Osteocyte (in vitro differentiated cells): ENCODE measurements around the gene HAVCR1. TPM values are rescaled to one million over a fixed set of nuclear protein-coding genes. Genes with fewer than 3 reads are reported as not detected.
"Not testable (repeated sequence)": the region's sequence is repeated elsewhere in the genome, so short reads cannot be mapped to it uniquely, and the experiment has no call there.

Experiments
- DNase-seq: peaks from one replicate; pipeline ENCODE4 v3.0.0; 2021; ENCODE audit warnings: mixed read lengths; ENCODE audit not compliant: unreplicated experiment; ENCODE audit errors: extremely low spot score
- H3K27ac Mint-ChIP-seq: one replicate; pipeline ENCODE4 v1.8.0; 2021; ENCODE audit warnings: mild to moderate bottlenecking, mixed read lengths; ENCODE audit not compliant: unreplicated experiment
- H3K27me3 Mint-ChIP-seq: one replicate; pipeline ENCODE4 v1.8.0; 2021; ENCODE audit warnings: mixed read lengths; ENCODE audit not compliant: unreplicated experiment
- H3K36me3 Mint-ChIP-seq: one replicate; pipeline ENCODE4 v1.8.0; 2021; ENCODE audit warnings: mixed read lengths; ENCODE audit not compliant: unreplicated experiment
- H3K4me1 Mint-ChIP-seq: one replicate; pipeline ENCODE4 v1.8.0; 2021; ENCODE audit warnings: mixed read lengths; ENCODE audit not compliant: unreplicated experiment
- H3K4me3 Mint-ChIP-seq: one replicate; pipeline ENCODE4 v1.8.0; 2021; ENCODE audit warnings: mild to moderate bottlenecking, moderate library complexity, mixed read lengths; ENCODE audit not compliant: unreplicated experiment
- H3K9me3 Mint-ChIP-seq: one replicate; pipeline ENCODE4 v1.8.0; 2021; ENCODE audit warnings: mixed read lengths; ENCODE audit not compliant: unreplicated experiment
- CTCF ChIP-seq: fragments of 200-600 bp; sonication (generic); IDR thresholded peaks from 2 replicates; pipeline ENCODE4 v1.5.0; 2021; ENCODE audit warnings: antibody characterized with exemption, mild to moderate bottlenecking, moderate library complexity
- total RNA-seq: library from RNA; stranded (reverse); gene quantifications from 2 replicates; pipeline ENCODE4 v1.2.1, GENCODE V29; 2021

HAVCR1 gene
- total RNA-seq, 1 donor from 2014 or later: not detected

- Mint-ChIP-seq H3K27ac (no peak overlapping the region), H3K4me1 (no peaks in the 10 kb centered on the region), H3K36me3 (no peaks in the 10 kb centered on the region), H3K9me3 (no peaks in the 10 kb centered on the region), H3K27me3 (no peaks in the 10 kb centered on the region), H3K4me3 (no peak overlapping the region)
- no peak for DNase-seq
- TF ChIP-seq CTCF: no peak
Measured at GRCh38 chr5:157038568-157039187, 20.2 kb downstream of the HAVCR1 start.

GRCh38 chr5:157034106-157035072 lies 24.5 kb downstream of the HAVCR1 start:
- H3K4me1 Mint-ChIP-seq, H3K36me3 Mint-ChIP-seq, H3K27me3 Mint-ChIP-seq, H3K27ac Mint-ChIP-seq, H3K4me3 Mint-ChIP-seq, DNase-seq, H3K9me3 Mint-ChIP-seq: not testable (repeated sequence)

- no peak for DNase-seq
- peaks cover 2% of the 10 kb centered on the region for H3K27me3 Mint-ChIP-seq
- TF ChIP-seq CTCF: no peak
- H3K4me1 Mint-ChIP-seq: no peaks in the 10 kb centered on the region
- no peak overlapping the region for H3K4me3 Mint-ChIP-seq
- H3K27ac Mint-ChIP-seq: no peak overlapping the region
- H3K36me3 Mint-ChIP-seq: no peaks in the 10 kb centered on the region
- H3K9me3 Mint-ChIP-seq: no peaks in the 10 kb centered on the region
Measured at GRCh38 chr5:157033071-157033583, 25.8 kb downstream of the HAVCR1 start.

- Mint-ChIP-seq H3K9me3 (no peaks in the 10 kb centered on the region), H3K4me1 (no peaks in the 10 kb centered on the region), H3K4me3 (no peak overlapping the region), H3K36me3 (no peaks in the 10 kb centered on the region), H3K27me3 (peaks cover 4% of the 10 kb centered on the region), H3K27ac (no peak overlapping the region)
- DNase-seq: no peak
- TF ChIP-seq CTCF: no peak
Measured at GRCh38 chr5:157030692-157031091, 28.2 kb downstream of the HAVCR1 start.

- Mint-ChIP-seq H3K4me3 (no peak overlapping the region), H3K27ac (no peak overlapping the region), H3K9me3 (no peaks in the 10 kb centered on the region), H3K27me3 (peaks cover 4% of the 10 kb centered on the region), H3K4me1 (no peaks in the 10 kb centered on the region), H3K36me3 (no peaks in the 10 kb centered on the region)
- no peak for DNase-seq
- TF ChIP-seq CTCF: no peak
Measured at GRCh38 chr5:157029457-157029856, 29.5 kb downstream of the HAVCR1 start.

- not testable (repeated sequence) for DNase-seq, H3K9me3 Mint-ChIP-seq, H3K27me3 Mint-ChIP-seq, H3K4me3 Mint-ChIP-seq, H3K4me1 Mint-ChIP-seq, H3K27ac Mint-ChIP-seq, H3K36me3 Mint-ChIP-seq
Measured at GRCh38 chr5:157027663-157028062, 31.3 kb downstream of the HAVCR1 start.
